A673 (cell line): ENCODE results near the gene PATJ. TPM values are rescaled to one million over a fixed set of nuclear protein-coding genes. Genes with fewer than 3 reads are reported as not detected.
"Not testable (repeated sequence)": the region's sequence is repeated elsewhere in the genome, so short reads cannot be mapped to it uniquely, and the experiment has no call there.

Experiments
- BruUV-seq: library from RNA; stranded (reverse); fragments of 400-500 nt; replicated peaks from 2 replicates; lab custom pipeline; 2021; lab: Mats Ljungman, UMichigan
- CTCF ChIA-PET: fragments of 300-600 bp; sonication (Branson Sonifier 250); formaldehyde crosslinking; loops from one replicate; lab custom pipeline; 2022; ENCODE audit warnings: antibody characterized with exemption; lab: Charles Lee
- POLR2A ChIA-PET: fragments of 300-600 bp; sonication (Branson Sonifier 250); formaldehyde crosslinking; loops from one replicate; lab custom pipeline; 2022; ENCODE audit warnings: antibody characterized with exemption; ENCODE audit not compliant: low non-redundant PET; lab: Charles Lee
- DNase-seq: peaks from one replicate; pipeline ENCODE4 v3.0.0-alpha.2; 2015; ENCODE audit warnings: low spot score
- H3K27ac ChIP-seq: fragments of 200-600 bp; sonication (generic); 2 replicates; pipeline ENCODE4 v1.5.1; 2016; ENCODE audit warnings: mixed run types, low read depth, mild to moderate bottlenecking, mixed read lengths, antibody characterized with exemption, low read length; ENCODE audit not compliant: poor library complexity, severe bottlenecking
- H3K27me3 ChIP-seq: fragments of 200-600 bp; sonication (generic); replicated peaks from 2 replicates; pipeline ENCODE4 v1.6.1; 2017; ENCODE audit warnings: mixed run types, low read depth, mild to moderate bottlenecking, mixed read lengths, antibody characterized with exemption, low read length; ENCODE audit not compliant: insufficient read depth, poor library complexity
- H3K36me3 ChIP-seq: fragments of 200-600 bp; sonication (generic); 2 replicates; pipeline ENCODE4 v1.6.1; 2016; ENCODE audit warnings: mixed run types, mild to moderate bottlenecking, mixed read lengths, antibody characterized with exemption, low read length; ENCODE audit not compliant: insufficient read depth, poor library complexity, severe bottlenecking
- H3K4me1 ChIP-seq: fragments of 200-600 bp; sonication (generic); 2 replicates; pipeline ENCODE4 v1.6.1; 2017; ENCODE audit warnings: mixed run types, mild to moderate bottlenecking, mixed read lengths, antibody characterized with exemption, low read length; ENCODE audit not compliant: insufficient read depth, poor library complexity, severe bottlenecking
- H3K4me3 ChIP-seq: fragments of 200-600 bp; sonication (generic); 2 replicates; pipeline ENCODE4 v1.5.1; 2016; ENCODE audit warnings: low read depth, mixed run types, mild to moderate bottlenecking, mixed read lengths, low read length; ENCODE audit not compliant: poor library complexity, severe bottlenecking
- H3K9me3 ChIP-seq: fragments of 200-600 bp; sonication (generic); 2 replicates; pipeline ENCODE4 v1.6.1; 2016; ENCODE audit warnings: mixed run types, low read depth, mild to moderate bottlenecking, mixed read lengths, antibody characterized with exemption, low read length; ENCODE audit not compliant: poor library complexity, severe bottlenecking
- CTCF ChIP-seq: fragments of 300-800, 200-600 bp; sonication (generic); conservative IDR thresholded peaks from 2 replicates; pipeline ENCODE4 v1.5.1; 2017; ENCODE audit warnings: low read depth, mild to moderate bottlenecking, antibody characterized with exemption, low read length, moderate library complexity, mixed read lengths
- EZH2 ChIP-seq: fragments of 200-600 bp; sonication (generic); IDR thresholded peaks from 2 replicates; pipeline ENCODE4 v1.6.1; 2017; ENCODE audit warnings: borderline replicate concordance, low read depth, mild to moderate bottlenecking, mixed read lengths, antibody characterized with exemption, low read length; ENCODE audit not compliant: poor library complexity, severe bottlenecking
- intact Hi-C: fragments of 100-400 bp; cut with micrococcal nuclease; formaldehyde crosslinking; loops from one replicate; pipeline ENCODE4 v1.10.0; 2022; ENCODE audit not compliant: unreplicated experiment
- total RNA-seq: library from RNA; stranded (reverse); gene quantifications from 2 replicates; pipeline ENCODE4 v1.2.3, GENCODE V29; 2021

The PATJ gene
- total RNA-seq, 1 experiment from 2014 or later: 6.6 TPM

GRCh38 chr1:61790837-61791236 is 48.6 kb downstream of the PATJ start:
- POLR2A ChIA-PET: no interaction called here
- H3K4me1 ChIP-seq: no peaks in the 10 kb centered on the region
- TF ChIP-seq EZH2 (no peak), CTCF (no peak)
- no TSS peak for BruUV-seq
- intact Hi-C loops: no loop called here
- no peak overlapping the region for H3K4me3 ChIP-seq
- no peaks in the 10 kb centered on the region for H3K36me3 ChIP-seq
- no peaks in the 10 kb centered on the region for H3K9me3 ChIP-seq
- H3K27me3 ChIP-seq: no peaks in the 10 kb centered on the region
- H3K27ac ChIP-seq: no peak overlapping the region
- DNase-seq: no peak
- CTCF ChIA-PET: no interaction called here

- intact Hi-C loops: no loop called here
- CTCF ChIA-PET: no interaction called here
- peak; percentile 5 for DNase-seq
- POLR2A ChIA-PET: no interaction called here
- no peaks in the 10 kb centered on the region for H3K36me3 ChIP-seq
- TF ChIP-seq EZH2 (no peak), CTCF (no peak)
- BruUV-seq: no TSS peak
- no peak overlapping the region for H3K4me3 ChIP-seq
- H3K9me3 ChIP-seq: no peaks in the 10 kb centered on the region
- no peaks in the 10 kb centered on the region for H3K4me1 ChIP-seq
- H3K27me3 ChIP-seq: no peaks in the 10 kb centered on the region
- no peak overlapping the region for H3K27ac ChIP-seq
Observed at GRCh38 chr1:61797045-61797755, 54.9 kb downstream of the PATJ start.

GRCh38 chr1:61801047-61801446 is 58.8 kb downstream of the PATJ start:
- CTCF ChIA-PET, H3K36me3 ChIP-seq, H3K27ac ChIP-seq, H3K27me3 ChIP-seq, BruUV-seq, intact Hi-C loops, H3K9me3 ChIP-seq, H3K4me1 ChIP-seq, H3K4me3 ChIP-seq, DNase-seq, POLR2A ChIA-PET: not testable (repeated sequence)
